Small intestine (tissue), 7 donors: ENCODE measurements around the gene TMEM156. TPM values are rescaled to one million over a fixed set of nuclear protein-coding genes. Genes with fewer than 3 reads are reported as not detected.
A peak's percentile ranks its signal among the peaks of the same experiment; 100 is the strongest.
"Not testable (repeated sequence)": the region's sequence is repeated elsewhere in the genome, so short reads cannot be mapped to it uniquely, and the experiment has no call there.

ENCODE experiments used
- DNase-seq, 2 donors: peaks; one replicate each; pipeline versions ENCODE4 v3.0.0 to v3.0.0-alpha.2; 2013
- FAIRE-seq: peaks from 2 replicates; lab custom pipeline; 2012; peaks lifted over from hg19 to GRCh38; lab: Jason Lieb, UNC
- H3K27ac ChIP-seq, 3 donors: one replicate each; pipeline ENCODE4 v1.5.1; 2013; ENCODE audit warnings: low read length in 2 of 3, mild to moderate bottlenecking in 2 of 3, control low read depth in 1 of 3, inconsistent platforms in 1 of 3, low read depth in 1 of 3, moderate library complexity in 1 of 3
- H3K27me3 ChIP-seq, 3 donors: one replicate each; pipeline ENCODE4 v1.6.1; 2013; ENCODE audit warnings: low read length in 3 of 3, inconsistent platforms in 1 of 3; ENCODE audit not compliant: control insufficient read depth in 3 of 3, insufficient read depth in 3 of 3
- H3K36me3 ChIP-seq, 3 donors: one replicate each; pipeline ENCODE4 v1.6.1; 2013; ENCODE audit warnings: low read length in 3 of 3, inconsistent platforms in 1 of 3, low read depth in 1 of 3, mild to moderate bottlenecking in 1 of 3, moderate library complexity in 1 of 3; ENCODE audit not compliant: control insufficient read depth in 3 of 3, insufficient read depth in 2 of 3
- H3K4me1 ChIP-seq, 3 donors: one replicate each; pipeline ENCODE4 v1.6.1; 2013; ENCODE audit warnings: low read length in 2 of 3, inconsistent platforms in 1 of 3, low read depth in 1 of 3, mild to moderate bottlenecking in 1 of 3, moderate library complexity in 1 of 3; ENCODE audit not compliant: control insufficient read depth in 3 of 3, insufficient read depth in 2 of 3
- H3K4me3 ChIP-seq, 3 donors: one replicate each; pipeline ENCODE4 v1.5.1; 2013; ENCODE audit warnings: low read length in 3 of 3, control low read depth in 1 of 3, inconsistent platforms in 1 of 3, low read depth in 1 of 3, mild to moderate bottlenecking in 1 of 3, moderate library complexity in 1 of 3
- H3K9me3 ChIP-seq, 2 donors: one replicate each; pipeline ENCODE4 v1.6.1; 2013; ENCODE audit warnings: low read depth in 1 of 2, low read length in 1 of 2; ENCODE audit not compliant: control insufficient read depth in 2 of 2, insufficient read depth in 1 of 2
- WGBS, 3 donors: extraction: QIAGEN DNeasy Blood & Tissue Kit; methylation state at CpG; one replicate each; pipeline ENCODE4 v1.1.7; 2013; 5-methylcytosine and 5-hydroxymethylcytosine counted together
- polyA plus RNA-seq, 4 donors: library from polyadenylated mRNA; stranded (reverse) in 3 of 4; unstranded in 1 of 4; fragments of 200-250 nt in 3 of 4; fragments of 120-200 nt in 1 of 4; gene quantifications; one replicate each; pipeline versions ENCODE4 v1.2.1 to v1.2.3, GENCODE V29; 2013
- donor health status: healthy with polysubstance abuse.
- donor health status: control.
- donor health status: control.
- donor health status: Bipolar disorder and iron deficiency.
- donor health status: healthy.

Gene TMEM156
- polyA plus RNA-seq, 4 donors: 1.2 to 2.2 (median 1.4) TPM; not detected in 1

- peaks cover 2 to 31% (median 9%) of the 10 kb centered on the region in 3 donors for H3K36me3 ChIP-seq
- FAIRE-seq: no peak
- no peak overlapping the region for H3K27ac ChIP-seq
- WGBS, 3 donors: 60 to 93% (median 91%) methylated on average over 4 of the region's 4 CpGs
- no peaks in the 10 kb centered on the region for H3K27me3 ChIP-seq
- no peak overlapping the region for H3K4me3 ChIP-seq
- no peaks in the 10 kb centered on the region for H3K4me1 ChIP-seq
- H3K9me3 ChIP-seq: no peaks in the 10 kb centered on the region
- DNase-seq: peak in 1 of 2 donors; percentile 39
Measured at GRCh38 chr4:38943343-38943742, 88.9 kb downstream of the TMEM156 start.

GRCh38 chr4:38941906-38942305 is 90.3 kb downstream of the TMEM156 start:
- H3K9me3 ChIP-seq, FAIRE-seq, H3K27me3 ChIP-seq, H3K4me3 ChIP-seq, DNase-seq, H3K4me1 ChIP-seq: not testable (repeated sequence)
- Histone ChIP-seq H3K36me3 (peaks cover 2 to 42% (median 16%) of the 10 kb centered on the region in 3 donors), H3K27ac (peak overlapping the region in 1 of 3 donors; percentile 59)
- 78 to 85% (median 78%) methylated on average over 3 of the region's 3 CpGs for WGBS, 3 donors

- WGBS, 3 donors: 91 to 98% (median 97%) methylated on average over 3 of the region's 3 CpGs
Measured at GRCh38 chr4:38940476-38940875, 91.7 kb downstream of the TMEM156 start.

GRCh38 chr4:38939165-38939564 is 93.0 kb downstream of the TMEM156 start:
- Histone ChIP-seq H3K27ac (no peak overlapping the region), H3K36me3 (peaks cover 2 to 45% (median 18%) of the 10 kb centered on the region in 3 donors), H3K27me3 (no peaks in the 10 kb centered on the region), H3K9me3 (no peaks in the 10 kb centered on the region), H3K4me1 (no peaks in the 10 kb centered on the region), H3K4me3 (no peak overlapping the region)
- FAIRE-seq: no peak
- DNase-seq: no peak
- WGBS, 3 donors: 69 to 91% (median 78%) methylated on average over 1 of the region's 1 CpG

More at GRCh38 chr4:38940476-38940875, 91.7 kb downstream of the TMEM156 start:
- no peak for DNase-seq
- FAIRE-seq: no peak
- Histone ChIP-seq H3K9me3 (no peaks in the 10 kb centered on the region), H3K4me3 (no peak overlapping the region), H3K4me1 (no peaks in the 10 kb centered on the region), H3K36me3 (peaks cover 2 to 48% (median 18%) of the 10 kb centered on the region in 3 donors), H3K27me3 (no peaks in the 10 kb centered on the region), H3K27ac (no peak overlapping the region)

- H3K9me3 ChIP-seq: no peaks in the 10 kb centered on the region
- FAIRE-seq (no peak), DNase-seq (no peak)
- no peak overlapping the region for H3K27ac ChIP-seq
- no peaks in the 10 kb centered on the region for H3K27me3 ChIP-seq
- peaks cover 0 to 47% (median 17%) of the 10 kb centered on the region in 3 donors for H3K36me3 ChIP-seq
- H3K4me1 ChIP-seq: no peaks in the 10 kb centered on the region
- no peak overlapping the region for H3K4me3 ChIP-seq
- WGBS, 3 donors: 81 to 90% (median 87%) methylated on average over 5 of the region's 5 CpGs
Measured at GRCh38 chr4:38935391-38936073, 96.7 kb downstream of the TMEM156 start.

GRCh38 chr4:38931125-38931524 is 101.1 kb downstream of the TMEM156 start:
- no peaks in the 10 kb centered on the region for H3K9me3 ChIP-seq
- H3K27me3 ChIP-seq: no peaks in the 10 kb centered on the region
- FAIRE-seq: no peak
- 76 to 88% (median 87%) methylated on average over 5 of the region's 5 CpGs for WGBS, 3 donors
- no peak overlapping the region for H3K4me3 ChIP-seq
- H3K27ac ChIP-seq: no peak overlapping the region
- no peaks in the 10 kb centered on the region for H3K4me1 ChIP-seq
- H3K36me3 ChIP-seq: peaks cover 11 to 50% (median 13%) of the 10 kb centered on the region in 3 donors
- no peak for DNase-seq

- DNase-seq (no peak), FAIRE-seq (no peak)
- H3K27ac ChIP-seq: no peak overlapping the region
Measured at GRCh38 chr4:38930707-38931106, 101.5 kb downstream of the TMEM156 start.

GRCh38 chr4:38930204-38930603 is 102.0 kb downstream of the TMEM156 start:
- FAIRE-seq (no peak), DNase-seq (no peak)
- 44 to 79% (median 72%) methylated on average over 1 of the region's 1 CpG for WGBS, 3 donors
- Histone ChIP-seq H3K4me3 (no peak overlapping the region), H3K27ac (no peak overlapping the region), H3K27me3 (no peaks in the 10 kb centered on the region), H3K36me3 (peaks cover 9 to 48% (median 14%) of the 10 kb centered on the region in 3 donors), H3K9me3 (no peaks in the 10 kb centered on the region), H3K4me1 (no peaks in the 10 kb centered on the region)

More at GRCh38 chr4:38930707-38931106, 101.5 kb downstream of the TMEM156 start:
- 86 to 94% (median 91%) methylated on average over 6 of the region's 6 CpGs for WGBS, 3 donors
- no peaks in the 10 kb centered on the region for H3K27me3 ChIP-seq
- H3K4me3 ChIP-seq: no peak overlapping the region
- H3K4me1 ChIP-seq: no peaks in the 10 kb centered on the region
- no peaks in the 10 kb centered on the region for H3K9me3 ChIP-seq
- peaks cover 10 to 48% (median 14%) of the 10 kb centered on the region in 3 donors for H3K36me3 ChIP-seq
